ENCODE measurements around the gene STK32B. TPM values are rescaled to one million over a fixed set of nuclear protein-coding genes. Genes with fewer than 3 reads are reported as not detected.

The STK32B gene
- polyA plus RNA-seq, 6 donors from 2014 or later: 0.27 to 4.7 (median 1.2) TPM; not detected in 2

DNA sequence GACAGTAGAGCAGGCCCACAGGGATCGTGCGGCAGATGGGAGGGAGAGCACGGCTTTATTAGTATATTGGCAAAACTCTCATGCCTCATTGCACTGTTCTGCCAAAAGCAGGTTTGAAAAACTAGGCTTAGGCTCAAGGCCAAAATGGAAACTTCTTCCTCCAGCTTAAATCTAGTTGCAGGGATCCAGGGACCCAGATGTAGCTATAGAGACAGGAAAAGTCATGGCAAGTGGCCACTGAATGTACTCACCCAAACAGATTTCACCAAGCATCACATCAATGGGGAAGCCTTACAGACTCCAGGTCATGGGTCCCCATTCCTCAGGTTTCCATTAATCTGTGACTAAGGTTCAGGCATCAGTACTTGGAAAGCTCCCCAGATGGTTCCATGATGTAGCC lies 149.2 kb downstream of the STK32B start:
- Mint-ChIP-seq H3K36me3 (peaks cover 0 to 8% of the 10 kb centered on the region in 2 donors), H3K4me3 (no peak overlapping the region), H3K9me3 (peaks cover 0 to 9% (median 2%) of the 10 kb centered on the region in 7 donors), H3K4me1 (no peaks in the 10 kb centered on the region), H3K27ac (no peak overlapping the region), H3K27me3 (no peaks in the 10 kb centered on the region)
- no peak for DNase-seq
- ATAC-seq (ENCODE audit: low read depth in 2 of 2): no peak

- Mint-ChIP-seq H3K36me3 (peaks cover 0 to 8% of the 10 kb centered on the region in 2 donors), H3K4me3 (peak overlapping the region in 1 of 8 donors; percentile 43), H3K4me1 (no peaks in the 10 kb centered on the region), H3K27ac (peak overlapping the region in 1 of 6 donors; percentile 32), H3K9me3 (peaks cover 0 to 9% (median 3%) of the 10 kb centered on the region in 7 donors), H3K27me3 (no peaks in the 10 kb centered on the region)
- DNase-seq (no peak), ATAC-seq (ENCODE audit: low read depth in 2 of 2) (no peak)
Measured at GRCh38 chr4:5203309-5203992, 152.2 kb downstream of the STK32B start.

DNA sequence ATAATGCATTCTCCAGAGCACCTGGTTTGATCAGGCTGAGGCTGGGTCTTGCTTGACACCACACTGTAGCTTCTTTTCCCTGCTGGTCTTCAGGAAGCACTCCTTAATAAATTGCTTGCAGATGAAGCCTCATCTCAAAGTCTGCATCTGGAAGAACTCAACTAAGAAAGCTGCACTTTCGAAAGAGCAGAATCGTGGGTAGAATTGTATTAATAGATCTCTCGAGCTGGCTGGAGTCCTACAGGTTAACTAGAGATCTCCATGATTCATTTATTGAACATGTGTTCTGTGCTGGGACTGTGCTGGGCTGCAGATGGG lies 152.7 kb downstream of the STK32B start:
- no peak for DNase-seq
- H3K4me1 Mint-ChIP-seq: no peaks in the 10 kb centered on the region
- H3K27ac Mint-ChIP-seq: no peak overlapping the region
- H3K36me3 Mint-ChIP-seq: peaks cover 0 to 8% of the 10 kb centered on the region in 2 donors
- peaks cover 0 to 9% (median 3%) of the 10 kb centered on the region in 7 donors for H3K9me3 Mint-ChIP-seq
- no peak for ATAC-seq (ENCODE audit: low read depth in 2 of 2)
- H3K4me3 Mint-ChIP-seq: no peak overlapping the region
- H3K27me3 Mint-ChIP-seq: no peaks in the 10 kb centered on the region

- no peak for ATAC-seq (ENCODE audit: low read depth in 2 of 2)
- peaks cover 0 to 9% (median 3%) of the 10 kb centered on the region in 7 donors for H3K9me3 Mint-ChIP-seq
Measured at GRCh38 chr4:5204781-5205180, 153.5 kb downstream of the STK32B start.

GRCh38 chr4:5206016-5206790 lies 154.9 kb downstream of the STK32B start:
- DNase-seq: no peak
- Mint-ChIP-seq H3K27ac (no peak overlapping the region), H3K4me3 (no peak overlapping the region), H3K36me3 (peaks cover 0 to 8% of the 10 kb centered on the region in 2 donors), H3K9me3 (peaks cover 0 to 9% (median 3%) of the 10 kb centered on the region in 7 donors), H3K27me3 (no peaks in the 10 kb centered on the region), H3K4me1 (no peaks in the 10 kb centered on the region)
- ATAC-seq (ENCODE audit: low read depth in 2 of 2): no peak

More at GRCh38 chr4:5204781-5205180, 153.5 kb downstream of the STK32B start:
- DNase-seq: no peak
- Mint-ChIP-seq H3K27me3 (no peaks in the 10 kb centered on the region), H3K4me1 (no peaks in the 10 kb centered on the region), H3K27ac (no peak overlapping the region), H3K4me3 (no peak overlapping the region), H3K36me3 (peaks cover 0 to 8% of the 10 kb centered on the region in 2 donors)

DNA sequence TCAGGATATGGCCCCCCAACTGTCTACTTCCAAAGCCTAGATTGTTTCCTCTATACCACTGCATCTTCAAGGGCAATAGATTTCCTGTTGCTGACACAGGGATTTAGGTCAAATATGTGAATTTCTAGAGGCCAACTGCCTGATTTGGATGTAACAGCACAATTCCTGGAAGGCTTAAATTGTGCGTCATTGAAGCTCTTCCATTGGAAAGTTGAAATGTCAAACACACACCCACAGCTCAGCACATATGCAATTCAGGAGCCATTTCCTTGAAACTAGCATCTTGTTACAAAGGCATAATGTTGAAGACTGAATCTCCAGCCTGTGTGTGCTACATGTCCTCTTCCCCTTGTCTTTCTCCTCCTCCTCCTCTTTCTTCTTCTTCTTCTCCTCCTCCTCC lies 158.6 kb downstream of the STK32B start:
- no peak overlapping the region for H3K4me3 Mint-ChIP-seq

DNA sequence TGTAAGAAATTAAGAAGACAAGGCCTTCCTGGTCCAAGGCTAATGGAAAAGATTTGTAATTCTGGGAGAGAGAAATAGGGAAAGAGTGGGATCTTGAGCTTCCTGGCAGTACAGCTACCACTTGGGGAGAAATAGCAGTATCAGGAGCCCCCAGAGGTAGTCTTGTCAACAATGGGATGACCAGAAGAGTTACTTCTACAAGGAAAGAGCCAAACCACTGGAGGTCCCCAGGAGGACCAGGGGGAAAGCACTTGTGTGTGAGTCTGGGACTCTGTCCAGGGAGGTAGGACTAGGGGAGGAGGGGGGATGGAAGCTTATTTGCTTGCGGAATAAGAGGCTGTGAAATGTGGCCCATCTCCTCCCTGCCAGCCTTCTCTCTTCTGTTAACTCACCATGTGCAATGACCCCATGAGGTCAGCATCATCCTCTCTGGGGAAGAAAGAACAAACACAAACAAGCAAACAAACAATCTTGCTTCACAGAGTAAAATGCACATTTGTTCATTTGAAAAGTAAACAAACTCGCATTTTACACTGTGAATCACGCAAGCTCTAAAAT lies 160.1 kb downstream of the STK32B start:
- H3K27ac Mint-ChIP-seq: peak overlapping the region in 2 of 6 donors; percentile 11 to 45
- H3K36me3 Mint-ChIP-seq: no peaks in the 10 kb centered on the region

More for the DNA sequence above, 158.6 kb downstream of the STK32B start:
- H3K4me1 Mint-ChIP-seq: no peaks in the 10 kb centered on the region
- no peaks in the 10 kb centered on the region for H3K36me3 Mint-ChIP-seq
- no peak for DNase-seq
- no peak overlapping the region for H3K27ac Mint-ChIP-seq
- peaks cover 0 to 4% (median 0%) of the 10 kb centered on the region in 7 donors for H3K9me3 Mint-ChIP-seq
- no peak for ATAC-seq (ENCODE audit: low read depth in 2 of 2)
- no peaks in the 10 kb centered on the region for H3K27me3 Mint-ChIP-seq

GRCh38 chr4:5212255-5213013 lies 161.2 kb downstream of the STK32B start:
- H3K27me3 Mint-ChIP-seq: no peaks in the 10 kb centered on the region
- peaks cover 0 to 3% (median 0%) of the 10 kb centered on the region in 3 donors for H3K4me1 Mint-ChIP-seq
- DNase-seq: no peak
- no peak overlapping the region for H3K4me3 Mint-ChIP-seq
- no peak for ATAC-seq (ENCODE audit: low read depth in 2 of 2)
- H3K36me3 Mint-ChIP-seq: no peaks in the 10 kb centered on the region
- H3K27ac Mint-ChIP-seq: peak overlapping the region in 1 of 6 donors; percentile 34
- peaks cover 0 to 2% (median 0%) of the 10 kb centered on the region in 7 donors for H3K9me3 Mint-ChIP-seq

More for the DNA sequence above, 160.1 kb downstream of the STK32B start:
- ATAC-seq (ENCODE audit: low read depth in 2 of 2): no peak
- no peak for DNase-seq
- no peak overlapping the region for H3K4me3 Mint-ChIP-seq
- H3K4me1 Mint-ChIP-seq: no peaks in the 10 kb centered on the region
- peaks cover 0 to 4% (median 0%) of the 10 kb centered on the region in 7 donors for H3K9me3 Mint-ChIP-seq
- no peaks in the 10 kb centered on the region for H3K27me3 Mint-ChIP-seq

DNA sequence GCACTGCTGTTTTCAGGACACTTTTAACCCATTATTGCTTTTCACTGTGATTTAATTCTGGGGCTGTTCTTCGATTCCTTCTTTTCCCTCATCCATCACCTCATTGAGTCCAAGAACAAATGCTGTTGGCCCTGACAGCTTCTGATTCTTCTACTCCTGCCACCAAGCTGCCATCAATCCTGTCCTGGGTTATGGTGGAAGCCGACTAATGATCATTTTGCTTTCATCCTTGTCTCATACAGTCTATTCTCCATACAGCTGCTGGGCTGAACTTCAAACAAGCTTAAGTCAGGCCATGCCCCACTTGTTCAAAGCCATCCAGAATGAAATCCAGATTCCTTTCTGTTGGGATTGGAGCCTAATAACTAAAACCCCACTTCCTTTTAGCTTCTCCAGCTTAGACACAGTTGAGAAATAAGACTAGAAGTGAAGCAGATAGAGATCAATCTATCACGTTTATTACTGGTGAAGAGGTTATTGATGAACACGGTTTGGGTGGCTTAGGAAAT lies 161.9 kb downstream of the STK32B start:
- no peak for ATAC-seq (ENCODE audit: low read depth in 2 of 2)
- Mint-ChIP-seq H3K4me1 (peaks cover 0 to 8% (median 0%) of the 10 kb centered on the region in 3 donors), H3K4me3 (no peak overlapping the region), H3K27me3 (no peaks in the 10 kb centered on the region), H3K36me3 (no peaks in the 10 kb centered on the region), H3K9me3 (peaks cover 0 to 2% (median 0%) of the 10 kb centered on the region in 7 donors), H3K27ac (peak overlapping the region in 1 of 6 donors; percentile 34)
- no peak for DNase-seq

DNA sequence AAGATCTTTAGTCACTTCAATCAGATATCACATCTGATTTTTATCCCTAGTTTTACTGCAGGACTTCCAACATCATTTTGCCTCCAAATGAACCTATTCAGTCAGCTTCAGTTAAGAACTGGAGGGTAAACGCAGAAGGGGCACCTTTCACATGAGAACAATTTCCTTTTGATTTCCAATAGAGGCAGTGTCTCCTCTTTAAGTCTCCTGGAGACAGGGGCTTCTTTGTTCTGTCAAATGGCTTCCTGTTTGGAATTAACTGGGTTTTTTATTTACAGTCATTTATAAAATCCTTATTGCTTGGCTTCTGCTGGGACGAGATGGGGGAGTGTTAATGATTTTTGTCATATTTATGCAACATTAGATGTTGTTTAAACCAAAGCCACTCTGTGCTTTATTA lies 164.0 kb downstream of the STK32B start:
- no peak for DNase-seq
- no peaks in the 10 kb centered on the region for H3K36me3 Mint-ChIP-seq
- peaks cover 0 to 4% (median 2%) of the 10 kb centered on the region in 7 donors for H3K9me3 Mint-ChIP-seq
- no peaks in the 10 kb centered on the region for H3K27me3 Mint-ChIP-seq
- peaks cover 0 to 8% (median 0%) of the 10 kb centered on the region in 3 donors for H3K4me1 Mint-ChIP-seq
- H3K27ac Mint-ChIP-seq: no peak overlapping the region
- no peak for ATAC-seq (ENCODE audit: low read depth in 2 of 2)
- H3K4me3 Mint-ChIP-seq: no peak overlapping the region

DNA sequence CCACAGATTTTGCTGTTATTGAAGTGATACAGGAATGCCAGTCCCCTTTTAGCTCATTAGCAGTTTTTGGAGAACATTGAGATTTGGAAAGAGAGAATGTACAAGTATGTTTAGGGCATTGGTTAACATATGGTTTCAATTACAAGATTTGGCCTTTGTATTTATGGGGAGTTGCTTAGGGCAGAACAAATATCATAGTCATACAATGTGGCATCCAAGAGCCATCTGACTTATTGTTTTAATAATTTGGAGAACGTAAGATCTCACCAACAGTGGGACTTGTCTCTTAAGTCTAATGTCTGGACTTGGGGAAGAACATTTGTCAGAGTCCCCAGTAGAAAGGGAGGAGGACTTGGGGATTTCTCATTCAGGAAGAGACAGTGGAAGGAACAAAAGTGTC lies 166.1 kb downstream of the STK32B start:
- no peak for DNase-seq
- no peaks in the 10 kb centered on the region for H3K27me3 Mint-ChIP-seq
- no peak for ATAC-seq (ENCODE audit: low read depth in 2 of 2)
- H3K36me3 Mint-ChIP-seq: peaks cover 0 to 6% of the 10 kb centered on the region in 2 donors
- H3K4me3 Mint-ChIP-seq: no peak overlapping the region
- peak overlapping the region in 1 of 6 donors; percentile 8 for H3K27ac Mint-ChIP-seq
- peaks cover 7 to 23% (median 17%) of the 10 kb centered on the region in 7 donors for H3K9me3 Mint-ChIP-seq
- H3K4me1 Mint-ChIP-seq: peaks cover 0 to 8% (median 0%) of the 10 kb centered on the region in 3 donors

DNA sequence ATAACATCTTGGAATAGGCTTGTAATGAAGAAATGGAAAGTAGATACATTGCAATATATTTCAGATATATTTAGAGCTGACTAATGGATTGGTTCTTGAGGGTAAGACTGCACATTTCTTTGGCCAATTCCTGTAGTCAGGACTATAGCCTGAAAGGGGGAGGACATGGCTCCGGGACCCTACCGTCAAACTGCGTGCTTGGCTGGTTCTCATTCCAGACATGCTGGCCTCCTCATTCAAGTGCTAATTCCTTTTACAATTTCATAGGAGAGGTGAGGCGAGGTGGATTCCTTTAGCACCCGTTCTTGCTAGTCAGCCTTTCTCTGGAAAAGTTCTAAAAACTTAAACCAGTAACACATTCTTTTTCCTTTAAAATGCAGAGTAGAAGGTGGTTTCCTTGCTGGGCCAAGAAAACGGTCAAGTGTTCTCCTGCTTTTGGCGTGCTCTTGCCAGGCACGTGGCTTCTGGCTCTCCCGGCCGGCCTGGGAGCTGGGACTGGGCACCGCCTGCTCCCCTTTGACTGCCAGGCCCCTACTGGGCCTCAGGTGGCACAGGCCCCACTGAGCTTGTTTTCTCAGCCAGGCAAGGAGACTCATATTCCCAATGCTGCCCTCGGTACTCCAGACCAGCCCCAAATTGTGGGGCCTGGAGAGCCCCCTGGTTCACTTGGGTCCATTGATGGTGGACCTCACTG lies 167.2 kb downstream of the STK32B start:
- H3K4me1 Mint-ChIP-seq: peaks cover 0 to 8% (median 0%) of the 10 kb centered on the region in 3 donors
- H3K9me3 Mint-ChIP-seq: peaks cover 9 to 29% (median 21%) of the 10 kb centered on the region in 7 donors
- no peak overlapping the region for H3K4me3 Mint-ChIP-seq
- DNase-seq (no peak), ATAC-seq (ENCODE audit: low read depth in 2 of 2) (no peak)
- no peaks in the 10 kb centered on the region for H3K27me3 Mint-ChIP-seq
- H3K27ac Mint-ChIP-seq: no peak overlapping the region
- peaks cover 0 to 9% of the 10 kb centered on the region in 2 donors for H3K36me3 Mint-ChIP-seq

Data from naive B cell (primary cell).